ENCODE results near the gene SEPTIN2. TPM values are rescaled to one million over a fixed set of nuclear protein-coding genes. Genes with fewer than 3 reads are reported as not detected.
A peak's percentile ranks its signal among the peaks of the same experiment; 100 is the strongest.

SEPTIN2 gene
- total RNA-seq, 1 experiment from 2014 or later, result 353 TPM

DNA sequence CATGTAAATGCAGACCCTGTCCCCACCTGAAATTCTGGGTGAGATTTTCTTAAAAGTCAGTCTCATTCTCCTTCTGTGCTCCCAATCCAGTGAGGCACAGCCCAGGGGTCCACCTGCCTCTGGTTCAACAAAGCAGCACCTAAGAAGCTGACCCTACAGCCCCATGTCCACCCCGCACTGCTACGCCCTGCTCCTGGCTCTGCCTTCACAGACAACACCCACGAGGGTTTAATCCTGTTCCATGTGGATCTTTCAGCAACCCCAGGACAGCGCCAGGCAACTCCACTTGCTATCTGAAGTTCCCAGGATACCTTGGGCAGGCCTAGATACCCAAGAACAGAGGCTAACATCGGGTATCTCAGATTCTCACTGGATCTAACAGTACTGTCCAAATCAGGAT, 45.2 kb upstream of the SEPTIN2 start (continued):
- TF ChIP-seq ATF2 (CRISPR knock-in tag; IDR thresholded peaks at IDR 0.05; ENCODE audit: borderline replicate concordance, low read depth) (no peak), CREM (CRISPR knock-in tag; IDR thresholded peaks at IDR 0.05) (no peak), ZNF416 (CRISPR knock-in tag; IDR thresholded peaks at IDR 0.05) (no peak)

DNA sequence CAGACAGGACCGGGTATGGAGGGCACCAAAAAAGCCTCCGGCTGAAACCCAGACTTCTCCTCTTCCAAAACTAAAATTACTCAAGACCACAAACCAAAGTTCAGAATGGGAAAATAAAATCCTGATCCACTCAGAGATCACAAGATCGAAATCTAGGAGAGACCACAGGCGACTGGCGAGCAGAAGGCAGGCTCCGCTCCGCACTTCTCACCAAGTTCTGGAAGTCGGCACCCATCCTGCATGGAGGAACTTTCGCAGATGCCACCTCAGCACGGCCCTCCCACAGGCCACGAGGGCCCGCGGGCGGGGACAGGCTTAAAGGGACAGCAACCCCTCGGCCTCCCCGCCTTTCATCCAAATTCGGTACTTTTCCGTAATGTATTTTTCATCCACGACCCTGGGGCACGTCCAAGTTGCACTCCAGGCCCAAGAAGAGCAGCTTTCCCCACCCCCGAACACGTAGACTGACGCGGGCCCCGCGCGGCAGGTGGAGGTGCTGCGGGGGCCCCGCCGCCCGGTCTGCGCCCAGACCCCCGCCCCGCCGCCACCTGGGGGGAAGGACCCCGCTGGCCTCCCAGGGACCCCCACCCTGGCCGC, 43.9 kb upstream of the SEPTIN2 start:
- DNase-seq (ENCODE audit: low spot score), result peak; percentile 28
- Mint-ChIP-seq H3K36me3 (peaks cover 9% of the 10 kb centered on the region), H3K4me1 (peaks cover 33% of the 10 kb centered on the region), H3K9me3 (peaks cover 13% of the 10 kb centered on the region; the same call in 1 of the 2 replicates), H3K27ac (peak overlapping the region; percentile 32; the same call in 1 of the 2 replicates), H3K27me3 (ENCODE audit: low read depth) (no peaks in the 10 kb centered on the region), H3K4me3 (peak overlapping the region; percentile 78)
- CTCF ChIA-PET, result no interaction called here
- peak; percentile 13 for ATAC-seq
- POLR2A ChIA-PET, result no interaction called here
- TF ChIP-seq ZNF423 (CRISPR knock-in tag; IDR thresholded peaks at IDR 0.05) (peak; percentile 23; the same call in 1 of the 2 replicates), ZNF232 (CRISPR knock-in tag; IDR thresholded peaks at IDR 0.05) (no peak), ZNF532 (CRISPR knock-in tag; IDR thresholded peaks at IDR 0.05; ENCODE audit: borderline replicate concordance) (no peak), SMAD3 (CRISPR knock-in tag; IDR thresholded peaks at IDR 0.05; ENCODE audit: borderline replicate concordance) (no peak), ETV6 (CRISPR knock-in tag; IDR thresholded peaks at IDR 0.05) (no peak)

- peaks cover 13% of the 10 kb centered on the region; the same call in 1 of the 2 replicates for H3K9me3 Mint-ChIP-seq
- H3K36me3 Mint-ChIP-seq, result peaks cover 8% of the 10 kb centered on the region
- TF ChIP-seq ETV6 (CRISPR knock-in tag; IDR thresholded peaks at IDR 0.05), result 0 out of 2 replicates have a peak, but pooled peaks have one; percentile 12
- TF ChIP-seq ZMAT4 (CRISPR knock-in tag; IDR thresholded peaks at IDR 0.05), result no peak
- TF ChIP-seq SOX15 (CRISPR knock-in tag; IDR thresholded peaks at IDR 0.05), result no peak
- TF ChIP-seq, protein P1, sequence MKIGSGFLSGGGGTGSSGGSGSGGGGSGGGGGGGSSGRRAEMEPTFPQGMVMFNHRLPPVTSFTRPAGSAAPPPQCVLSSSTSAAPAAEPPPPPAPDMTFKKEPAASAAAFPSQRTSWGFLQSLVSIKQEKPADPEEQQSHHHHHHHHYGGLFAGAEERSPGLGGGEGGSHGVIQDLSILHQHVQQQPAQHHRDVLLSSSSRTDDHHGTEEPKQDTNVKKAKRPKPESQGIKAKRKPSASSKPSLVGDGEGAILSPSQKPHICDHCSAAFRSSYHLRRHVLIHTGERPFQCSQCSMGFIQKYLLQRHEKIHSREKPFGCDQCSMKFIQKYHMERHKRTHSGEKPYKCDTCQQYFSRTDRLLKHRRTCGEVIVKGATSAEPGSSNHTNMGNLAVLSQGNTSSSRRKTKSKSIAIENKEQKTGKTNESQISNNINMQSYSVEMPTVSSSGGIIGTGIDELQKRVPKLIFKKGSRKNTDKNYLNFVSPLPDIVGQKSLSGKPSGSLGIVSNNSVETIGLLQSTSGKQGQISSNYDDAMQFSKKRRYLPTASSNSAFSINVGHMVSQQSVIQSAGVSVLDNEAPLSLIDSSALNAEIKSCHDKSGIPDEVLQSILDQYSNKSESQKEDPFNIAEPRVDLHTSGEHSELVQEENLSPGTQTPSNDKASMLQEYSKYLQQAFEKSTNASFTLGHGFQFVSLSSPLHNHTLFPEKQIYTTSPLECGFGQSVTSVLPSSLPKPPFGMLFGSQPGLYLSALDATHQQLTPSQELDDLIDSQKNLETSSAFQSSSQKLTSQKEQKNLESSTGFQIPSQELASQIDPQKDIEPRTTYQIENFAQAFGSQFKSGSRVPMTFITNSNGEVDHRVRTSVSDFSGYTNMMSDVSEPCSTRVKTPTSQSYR (CRISPR knock-in tag; IDR thresholded peaks at IDR 0.05), result no peak
- TF ChIP-seq, protein P2, sequence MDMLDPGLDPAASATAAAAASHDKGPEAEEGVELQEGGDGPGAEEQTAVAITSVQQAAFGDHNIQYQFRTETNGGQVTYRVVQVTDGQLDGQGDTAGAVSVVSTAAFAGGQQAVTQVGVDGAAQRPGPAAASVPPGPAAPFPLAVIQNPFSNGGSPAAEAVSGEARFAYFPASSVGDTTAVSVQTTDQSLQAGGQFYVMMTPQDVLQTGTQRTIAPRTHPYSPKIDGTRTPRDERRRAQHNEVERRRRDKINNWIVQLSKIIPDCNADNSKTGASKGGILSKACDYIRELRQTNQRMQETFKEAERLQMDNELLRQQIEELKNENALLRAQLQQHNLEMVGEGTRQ (CRISPR knock-in tag; IDR thresholded peaks at IDR 0.05), result no peak
- 0 out of 2 replicates have a peak, but pooled peaks have one; percentile 16 for TF ChIP-seq SP1 (CRISPR knock-in tag; conservative IDR thresholded peaks at IDR 0.05)
- 0 out of 2 replicates have a peak, but pooled peaks have one; percentile 9 for TF ChIP-seq FOXP4 (CRISPR knock-in tag; IDR thresholded peaks at IDR 0.05)
- peak; percentile 56; the same call in 1 of the 2 replicates for TF ChIP-seq ZNF423 (CRISPR knock-in tag; IDR thresholded peaks at IDR 0.05)
- peak; percentile 10; the same call in 1 of the 2 replicates for TF ChIP-seq RORB (CRISPR knock-in tag; IDR thresholded peaks at IDR 0.05)
- no peak for TF ChIP-seq SMAD4 (CRISPR knock-in tag; IDR thresholded peaks at IDR 0.05)
- TF ChIP-seq NFE2L1 (CRISPR knock-in tag; IDR thresholded peaks at IDR 0.05), result no peak
- TF ChIP-seq ATF1 (CRISPR knock-in tag; IDR thresholded peaks at IDR 0.05), result no peak
Observed at GRCh38 chr2:241272303-241273209, 43.2 kb upstream of the SEPTIN2 start.

More at GRCh38 chr2:241272303-241273209, 43.2 kb upstream of the SEPTIN2 start:
- ChIA-PET POLR2A (no interaction called here), CTCF (no interaction called here)
- H3K27me3 Mint-ChIP-seq (ENCODE audit: low read depth), result no peaks in the 10 kb centered on the region
- H3K27ac Mint-ChIP-seq, result no peak overlapping the region
- peak overlapping the region; percentile 70 for H3K4me3 Mint-ChIP-seq
- ATAC-seq, result peak; percentile 70
- peak; percentile 53 for DNase-seq (ENCODE audit: low spot score)
- H3K4me1 Mint-ChIP-seq, result peaks cover 33% of the 10 kb centered on the region
